Stimulated activated effector memory CD8-positive, alpha-beta T cell treated with anti-CD3 and anti-CD28 coated beads, Interleukin-12 subunit alpha, Interleukin-12 subunit beta, amount 100 ng/mL, for 72 hours (primary cell): ENCODE data around the gene FBN2.

ENCODE experiments used
- ATAC-seq: fragments of 150-1000 bp; cut with Tn5 transposase; 2 replicates; pipeline ENCODE4 v1.10.0; 2021
- DNase-seq, 2 donors: peaks; one replicate each; pipeline ENCODE4 v3.0.0; 2021 to 2022; ENCODE audit warnings: low spot score in 2 of 2
- H3K27ac Mint-ChIP-seq: one replicate; pipeline ENCODE4 v1.8.0; 2022; ENCODE audit warnings: mild to moderate bottlenecking, mixed read lengths
- H3K36me3 Mint-ChIP-seq: one replicate; pipeline ENCODE4 v1.8.0; 2022; ENCODE audit warnings: mild to moderate bottlenecking, mixed read lengths
- H3K4me1 Mint-ChIP-seq: one replicate; pipeline ENCODE4 v1.8.0; 2022; ENCODE audit warnings: mixed read lengths
- H3K4me3 Mint-ChIP-seq: one replicate; pipeline ENCODE4 v1.8.0; 2022; ENCODE audit warnings: mild to moderate bottlenecking, mixed read lengths
- H3K9me3 Mint-ChIP-seq: one replicate; pipeline ENCODE4 v1.8.0; 2022; ENCODE audit warnings: mixed read lengths

Gene FBN2

DNA sequence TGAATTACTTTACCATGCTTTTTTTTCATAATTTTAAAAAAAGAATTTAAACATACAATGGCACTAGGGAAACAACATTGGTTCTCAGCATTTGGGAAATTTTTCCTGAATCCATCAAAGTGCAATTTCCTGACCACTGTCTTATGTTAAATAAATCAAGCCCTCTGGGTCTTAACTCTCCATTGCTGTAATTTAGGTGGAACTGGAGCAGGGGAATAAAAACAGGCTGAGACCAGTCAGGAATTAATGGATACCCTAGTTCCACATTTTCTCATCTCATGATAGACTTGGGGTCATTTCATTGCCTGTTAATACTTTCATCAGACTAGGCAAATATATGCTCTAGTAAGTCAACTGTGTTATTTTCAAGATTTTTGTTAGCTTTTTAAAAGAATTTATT is 103.1 kb downstream of the FBN2 start:
- peaks cover 2% of the 10 kb centered on the region for H3K9me3 Mint-ChIP-seq
- no peak for DNase-seq
- no peaks in the 10 kb centered on the region for H3K4me1 Mint-ChIP-seq
- no peak overlapping the region for H3K4me3 Mint-ChIP-seq
- no peak for ATAC-seq
- H3K36me3 Mint-ChIP-seq, result no peaks in the 10 kb centered on the region
- H3K27ac Mint-ChIP-seq, result no peak overlapping the region

DNA sequence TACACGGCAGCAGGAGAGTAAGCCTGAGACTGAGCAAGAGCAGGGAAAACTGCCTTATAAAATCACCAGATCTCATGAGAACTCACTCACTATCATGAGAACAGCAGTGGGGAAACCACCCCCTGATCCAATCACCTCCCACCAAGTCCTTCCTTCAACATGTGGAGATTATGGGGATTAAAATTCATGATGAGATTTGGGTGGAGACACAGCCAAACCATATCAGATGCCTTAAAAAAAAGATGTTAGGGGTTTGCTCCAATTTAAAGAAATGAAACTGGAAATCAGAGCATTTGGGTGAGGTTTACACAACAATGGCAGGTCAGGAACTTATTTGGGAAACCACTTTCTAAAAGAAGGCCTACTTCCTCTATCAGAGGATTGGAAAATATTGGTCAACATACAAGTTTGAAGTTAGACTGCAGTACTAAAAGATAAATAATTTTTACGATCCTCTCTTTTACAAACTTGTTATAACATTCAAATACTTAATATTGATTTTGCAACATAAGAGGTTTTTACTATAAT is 105.1 kb downstream of the FBN2 start:
- H3K36me3 Mint-ChIP-seq, result no peaks in the 10 kb centered on the region
- ATAC-seq (no peak), DNase-seq (no peak)
- no peaks in the 10 kb centered on the region for H3K4me1 Mint-ChIP-seq
- H3K9me3 Mint-ChIP-seq, result peaks cover 10% of the 10 kb centered on the region
- no peak overlapping the region for H3K4me3 Mint-ChIP-seq
- no peak overlapping the region for H3K27ac Mint-ChIP-seq

DNA sequence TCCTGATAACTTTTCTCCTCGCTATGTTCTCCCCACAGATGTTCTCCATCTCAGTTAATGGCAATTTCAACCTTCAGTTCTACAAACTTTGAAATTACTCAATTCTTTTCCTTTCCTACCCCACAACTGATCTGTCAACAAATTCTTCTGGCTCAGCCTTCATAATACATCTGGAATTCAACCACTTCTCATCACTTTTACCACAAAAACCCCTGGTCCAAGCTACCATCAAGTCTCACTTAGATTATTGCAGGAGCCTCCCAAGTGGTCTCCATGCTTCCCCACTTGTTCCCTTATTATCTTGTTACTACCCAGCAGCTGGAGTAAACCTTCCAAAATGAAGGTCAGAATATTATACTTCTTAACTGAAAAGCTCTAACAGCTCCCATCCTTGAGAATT is 110.1 kb downstream of the FBN2 start:
- Mint-ChIP-seq H3K27ac (no peak overlapping the region), H3K4me3 (no peak overlapping the region), H3K4me1 (no peaks in the 10 kb centered on the region), H3K36me3 (no peaks in the 10 kb centered on the region), H3K9me3 (peaks cover 12% of the 10 kb centered on the region)
- no peak for DNase-seq
- ATAC-seq, result no peak

DNA sequence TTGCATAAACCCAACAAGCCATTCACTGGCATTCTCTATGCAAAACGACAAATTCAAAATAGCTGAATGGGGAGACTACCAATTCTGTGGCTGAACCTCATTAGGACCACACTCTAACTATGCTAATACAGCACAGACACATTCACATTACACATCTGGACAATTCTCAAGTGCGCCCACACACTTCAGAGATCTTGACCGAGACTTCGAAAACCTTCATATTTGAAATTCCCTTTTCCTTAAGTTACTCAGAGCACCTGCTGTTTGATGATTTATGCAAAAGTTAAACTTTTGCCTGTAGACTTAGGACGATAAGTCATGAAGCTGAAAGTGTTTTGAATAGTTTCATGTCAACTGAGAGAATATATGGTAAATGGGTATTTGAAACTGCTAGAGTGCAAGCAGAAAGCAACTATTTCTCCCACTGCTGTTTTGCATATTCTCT is 111.9 kb downstream of the FBN2 start:
- peaks cover 12% of the 10 kb centered on the region for H3K9me3 Mint-ChIP-seq
- no peak for ATAC-seq
- H3K4me3 Mint-ChIP-seq, result no peak overlapping the region
- no peak overlapping the region for H3K27ac Mint-ChIP-seq
- H3K4me1 Mint-ChIP-seq, result no peaks in the 10 kb centered on the region
- no peaks in the 10 kb centered on the region for H3K36me3 Mint-ChIP-seq
- DNase-seq, result no peak

DNA sequence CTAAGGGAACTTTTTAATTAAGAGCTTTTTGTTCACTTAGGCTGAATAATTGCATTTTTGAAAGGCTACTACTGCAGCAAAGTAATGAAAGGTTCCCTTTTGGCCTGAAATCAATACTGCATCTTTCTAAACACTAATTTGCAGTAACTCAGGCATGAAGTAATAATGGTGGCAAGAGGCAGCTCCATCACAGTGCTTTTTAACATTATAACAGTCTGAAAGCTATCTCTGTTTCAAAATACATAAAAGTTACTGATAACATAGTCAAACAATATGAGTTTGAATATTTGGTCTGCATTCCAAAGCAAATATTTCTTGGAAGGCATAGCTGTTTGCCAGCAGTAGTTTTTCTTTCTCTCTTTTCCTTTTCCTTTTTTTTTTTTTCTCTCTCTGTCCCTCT is 113.4 kb downstream of the FBN2 start:
- Mint-ChIP-seq H3K4me3 (no peak overlapping the region), H3K36me3 (no peaks in the 10 kb centered on the region), H3K9me3 (peaks cover 9% of the 10 kb centered on the region), H3K27ac (no peak overlapping the region), H3K4me1 (no peaks in the 10 kb centered on the region)
- ATAC-seq (no peak), DNase-seq (no peak)

DNA sequence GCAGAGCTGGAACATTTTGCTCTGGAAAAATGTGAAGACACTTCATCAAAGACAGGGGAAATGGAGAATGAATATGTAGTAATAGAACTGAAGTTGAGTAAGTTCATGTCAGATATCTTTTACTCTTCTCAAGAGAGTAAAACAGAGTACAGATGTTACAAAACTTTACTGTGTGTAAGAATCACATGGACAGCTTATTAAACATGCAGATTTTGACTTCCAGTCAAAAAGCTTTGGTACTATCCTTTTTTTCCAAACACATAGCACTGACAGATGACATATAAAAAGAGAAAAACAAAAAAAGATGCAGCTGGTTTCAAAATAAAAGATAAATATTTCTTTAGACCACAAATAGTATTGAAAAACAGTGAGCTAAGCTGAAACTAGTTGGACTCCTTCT is 115.4 kb downstream of the FBN2 start:
- H3K4me1 Mint-ChIP-seq, result no peaks in the 10 kb centered on the region
- H3K9me3 Mint-ChIP-seq, result peaks cover 5% of the 10 kb centered on the region
- no peak overlapping the region for H3K4me3 Mint-ChIP-seq
- H3K27ac Mint-ChIP-seq, result no peak overlapping the region
- no peak for ATAC-seq
- DNase-seq, result no peak
- no peaks in the 10 kb centered on the region for H3K36me3 Mint-ChIP-seq

DNA sequence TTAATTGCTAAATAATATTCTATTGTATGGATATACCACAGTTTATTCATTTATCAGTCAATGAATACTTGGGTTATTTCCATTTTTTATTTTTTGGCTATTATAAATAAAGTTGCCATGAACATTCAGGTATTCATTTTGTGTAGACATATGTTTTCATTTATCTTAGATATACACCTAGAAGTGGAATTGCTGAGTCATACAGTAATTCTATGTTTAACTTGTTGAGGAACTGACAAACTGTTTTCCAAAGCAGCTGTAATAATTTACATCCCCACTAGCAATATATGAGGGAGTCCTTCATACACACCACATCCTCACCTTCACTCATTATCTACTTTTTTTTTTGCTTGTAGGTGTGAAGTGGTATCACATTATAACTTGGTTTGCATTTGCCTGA is 123.6 kb downstream of the FBN2 start:
- no peak overlapping the region for H3K4me3 Mint-ChIP-seq
- H3K4me1 Mint-ChIP-seq, result no peaks in the 10 kb centered on the region
- no peaks in the 10 kb centered on the region for H3K36me3 Mint-ChIP-seq
- peaks cover 14% of the 10 kb centered on the region for H3K9me3 Mint-ChIP-seq
- ATAC-seq, result no peak
- H3K27ac Mint-ChIP-seq, result no peak overlapping the region
- DNase-seq, result no peak

DNA sequence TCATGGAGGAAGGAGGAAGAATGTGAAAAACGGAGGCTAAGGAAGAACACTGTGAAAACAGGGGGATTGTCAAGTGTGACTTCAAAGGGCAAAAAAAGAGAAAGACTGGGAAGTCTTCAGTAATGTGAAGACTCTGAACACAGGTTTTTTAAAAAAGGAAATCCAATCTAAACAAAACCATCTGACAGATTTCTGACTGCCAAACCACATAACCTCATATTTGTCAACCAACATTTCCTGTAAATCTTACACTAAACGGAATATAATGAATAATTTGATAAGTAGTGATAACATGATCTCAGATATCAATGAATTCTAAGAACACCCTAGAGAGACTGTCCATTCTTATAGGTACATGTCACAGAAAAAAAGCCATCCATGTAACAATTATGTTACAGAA is 124.7 kb downstream of the FBN2 start:
- no peak overlapping the region for H3K27ac Mint-ChIP-seq

DNA sequence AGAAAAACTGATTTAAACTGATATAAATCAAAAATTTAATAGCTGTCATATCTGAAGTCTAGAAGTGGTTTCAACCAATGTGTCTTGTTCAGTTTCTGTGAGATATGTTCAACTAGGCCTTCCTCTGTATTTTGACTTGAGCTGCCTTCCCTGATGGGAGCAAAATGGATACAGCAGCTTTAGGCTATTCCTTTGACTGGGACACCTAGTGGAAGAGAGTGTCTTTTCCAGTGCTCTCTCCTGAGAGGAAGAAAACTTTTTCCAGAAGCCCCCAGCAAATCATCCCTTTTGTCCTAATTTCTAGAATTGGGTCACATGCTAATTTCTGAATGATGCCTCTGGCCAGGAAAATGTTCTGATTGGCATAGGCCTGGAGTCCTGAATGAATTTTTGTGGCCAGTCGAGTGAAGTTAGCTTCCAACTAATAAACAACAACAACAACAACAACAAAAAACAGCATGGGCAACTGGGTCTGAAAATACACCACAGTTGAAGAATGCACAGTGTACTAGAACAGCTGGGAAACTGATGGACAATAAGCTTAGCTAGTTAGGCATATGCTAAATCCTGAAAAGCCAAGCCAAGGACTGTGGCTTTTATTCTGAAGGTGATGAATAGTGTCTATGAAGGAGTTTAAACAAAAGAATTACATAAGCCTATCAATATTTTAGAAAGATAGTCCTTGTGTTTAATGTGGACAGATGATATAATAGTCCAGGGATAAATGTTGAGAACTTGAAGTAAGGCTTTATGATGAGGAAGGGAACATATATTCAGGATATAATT is 125.7 kb downstream of the FBN2 start:
- ATAC-seq (no peak), DNase-seq (no peak)
- H3K9me3 Mint-ChIP-seq, result peaks cover 6% of the 10 kb centered on the region
- no peak overlapping the region for H3K27ac Mint-ChIP-seq
- H3K4me1 Mint-ChIP-seq, result no peaks in the 10 kb centered on the region
- no peaks in the 10 kb centered on the region for H3K36me3 Mint-ChIP-seq
- no peak overlapping the region for H3K4me3 Mint-ChIP-seq

More for the DNA sequence above, 124.7 kb downstream of the FBN2 start:
- DNase-seq (no peak), ATAC-seq (no peak)
- Mint-ChIP-seq H3K9me3 (peaks cover 12% of the 10 kb centered on the region), H3K4me1 (no peaks in the 10 kb centered on the region), H3K4me3 (no peak overlapping the region), H3K36me3 (no peaks in the 10 kb centered on the region)

DNA sequence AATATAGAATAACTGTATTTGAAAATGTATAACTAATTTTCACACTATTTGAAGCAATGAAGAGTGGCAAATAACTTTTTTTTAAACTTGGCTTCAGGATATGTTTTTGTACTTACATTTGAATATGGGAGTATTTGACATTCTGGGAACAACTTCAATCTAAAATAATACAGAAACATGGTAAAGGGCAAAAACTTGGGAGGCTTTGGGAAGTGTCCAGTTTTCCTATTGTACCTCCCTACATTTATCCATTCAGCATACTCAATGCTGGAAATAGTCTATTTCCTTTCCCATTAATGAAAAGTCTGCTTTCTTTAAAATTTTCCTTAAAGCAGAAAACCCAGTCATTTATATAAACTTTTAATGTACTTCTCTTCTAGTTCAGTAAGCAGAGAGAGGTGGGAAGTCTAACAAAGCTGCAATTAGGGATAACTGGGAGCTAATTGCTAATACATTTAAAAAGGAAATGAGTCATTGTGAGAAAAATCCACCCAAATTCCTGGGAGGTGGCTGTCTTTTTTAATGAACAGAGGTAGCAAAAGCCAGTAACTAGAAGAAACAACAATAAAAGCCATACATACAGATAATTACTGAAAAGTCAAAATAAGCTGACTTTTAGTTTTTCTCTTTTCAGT is 128.8 kb downstream of the FBN2 start:
- no peak for DNase-seq
- no peak overlapping the region for H3K27ac Mint-ChIP-seq

DNA sequence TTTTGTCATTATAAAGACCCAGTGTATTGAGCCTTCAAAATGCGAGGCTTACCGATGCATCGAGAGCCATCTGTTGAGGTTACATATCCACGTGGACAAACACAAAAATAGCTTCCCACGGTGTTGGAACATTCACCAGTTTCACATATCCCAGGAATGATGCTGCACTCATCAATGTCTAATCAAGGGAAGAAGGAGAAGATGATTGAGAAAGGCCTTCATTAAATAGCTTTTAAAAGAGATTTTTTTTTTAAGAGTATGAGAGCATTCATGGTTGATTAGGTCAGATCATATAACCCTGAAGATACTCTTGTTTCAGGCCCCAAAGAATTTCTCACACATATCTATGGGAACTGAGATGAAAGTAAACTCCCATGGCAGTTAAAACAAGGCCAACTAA is 129.4 kb downstream of the FBN2 start:
- no peaks in the 10 kb centered on the region for H3K4me1 Mint-ChIP-seq
- H3K27ac Mint-ChIP-seq, result no peak overlapping the region
- H3K9me3 Mint-ChIP-seq, result peaks cover 3% of the 10 kb centered on the region
- H3K4me3 Mint-ChIP-seq, result no peak overlapping the region
- DNase-seq (no peak), ATAC-seq (no peak)
- H3K36me3 Mint-ChIP-seq, result no peaks in the 10 kb centered on the region

More for the DNA sequence above, 128.8 kb downstream of the FBN2 start:
- no peak for ATAC-seq
- no peaks in the 10 kb centered on the region for H3K36me3 Mint-ChIP-seq
- no peaks in the 10 kb centered on the region for H3K4me1 Mint-ChIP-seq
- peaks cover 6% of the 10 kb centered on the region for H3K9me3 Mint-ChIP-seq
- H3K4me3 Mint-ChIP-seq, result no peak overlapping the region

DNA sequence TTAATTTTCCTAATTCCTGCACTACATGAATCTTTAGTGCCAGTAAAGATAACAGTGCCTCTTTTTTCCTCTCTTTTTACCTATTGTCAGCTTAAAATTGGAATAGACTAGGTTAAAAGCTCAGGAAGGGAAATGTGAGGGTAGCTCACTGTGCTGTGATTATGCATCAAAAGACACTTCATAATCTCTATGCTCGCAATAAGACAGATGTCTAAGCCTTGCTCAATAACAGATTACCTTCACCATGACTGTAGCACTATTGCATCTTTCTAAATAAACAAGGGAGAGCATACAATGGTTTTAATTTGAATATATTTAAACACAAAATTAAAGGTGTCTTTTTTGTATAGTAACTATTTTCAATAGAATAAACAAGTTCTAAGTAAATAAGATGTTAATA is 130.1 kb downstream of the FBN2 start:
- Mint-ChIP-seq H3K36me3 (no peaks in the 10 kb centered on the region), H3K4me3 (no peak overlapping the region), H3K4me1 (no peaks in the 10 kb centered on the region), H3K9me3 (peaks cover under 1% of the 10 kb centered on the region), H3K27ac (no peak overlapping the region)
- no peak for DNase-seq
- ATAC-seq, result no peak

DNA sequence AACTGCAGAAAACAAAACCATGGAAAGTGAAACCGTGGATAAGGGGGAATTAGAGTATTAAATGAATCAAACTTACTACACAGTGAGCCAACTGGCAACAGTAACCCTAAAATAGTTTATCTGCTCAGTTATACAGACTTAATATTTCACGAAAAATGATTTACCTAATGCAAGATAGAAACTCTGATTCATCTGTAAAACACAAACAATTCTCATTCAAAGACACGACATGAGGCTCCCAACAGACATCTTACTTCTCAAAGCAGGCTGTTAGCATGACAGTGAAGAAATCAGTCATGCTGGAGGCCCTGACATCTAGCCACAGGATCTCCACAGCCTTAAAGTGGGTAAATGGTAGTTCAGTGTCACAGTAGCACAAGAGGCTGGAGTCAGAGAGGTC is 131.2 kb downstream of the FBN2 start:
- Mint-ChIP-seq H3K36me3 (no peaks in the 10 kb centered on the region), H3K4me3 (no peak overlapping the region), H3K9me3 (no peaks in the 10 kb centered on the region), H3K4me1 (no peaks in the 10 kb centered on the region), H3K27ac (no peak overlapping the region)
- DNase-seq, result no peak
- ATAC-seq, result no peak

DNA sequence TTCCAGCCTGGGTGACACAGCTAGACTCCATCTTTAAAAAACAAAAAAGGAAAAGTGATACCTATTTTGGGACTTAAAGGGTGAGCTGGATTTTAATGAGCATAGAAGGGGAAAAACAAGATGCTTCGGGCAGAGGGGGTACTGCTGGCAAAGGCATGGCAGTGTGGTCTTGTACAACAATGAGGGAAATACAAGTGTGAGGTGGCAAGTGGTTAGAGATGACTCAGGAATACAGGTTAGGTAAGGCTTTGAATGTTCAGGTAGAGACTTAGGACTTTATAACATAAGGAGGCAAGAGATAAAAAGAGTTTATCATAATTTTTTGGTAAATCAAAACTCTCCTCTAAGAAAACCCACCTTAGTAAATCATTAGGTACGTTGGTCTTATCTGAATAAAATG is 132.9 kb downstream of the FBN2 start:
- no peak overlapping the region for H3K4me3 Mint-ChIP-seq
- no peak overlapping the region for H3K27ac Mint-ChIP-seq
- ATAC-seq (no peak), DNase-seq (no peak)
- no peaks in the 10 kb centered on the region for H3K36me3 Mint-ChIP-seq
- H3K4me1 Mint-ChIP-seq, result no peaks in the 10 kb centered on the region
- H3K9me3 Mint-ChIP-seq, result peaks cover 2% of the 10 kb centered on the region

DNA sequence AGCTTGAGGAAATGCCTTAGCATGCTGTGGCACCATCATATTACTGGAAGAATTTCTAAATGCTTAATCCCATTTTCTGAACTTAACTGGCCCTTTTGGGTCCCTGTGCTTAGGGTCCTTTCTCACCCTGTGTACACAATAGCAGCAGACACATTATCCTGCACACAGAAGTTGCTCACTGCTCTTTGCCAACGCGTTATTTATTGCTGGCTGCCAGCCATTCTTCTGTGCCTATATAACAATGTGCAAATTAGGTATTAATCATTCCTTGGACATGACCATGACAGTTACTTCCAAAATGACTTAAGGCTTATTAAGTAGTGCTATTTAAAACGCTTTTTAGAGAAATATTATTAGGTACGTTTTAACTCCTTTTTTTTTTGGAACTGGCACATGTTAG is 134.7 kb downstream of the FBN2 start:
- ATAC-seq (no peak), DNase-seq (no peak)
- Mint-ChIP-seq H3K9me3 (peaks cover 2% of the 10 kb centered on the region), H3K27ac (no peak overlapping the region), H3K4me1 (no peaks in the 10 kb centered on the region), H3K36me3 (no peaks in the 10 kb centered on the region), H3K4me3 (no peak overlapping the region)

DNA sequence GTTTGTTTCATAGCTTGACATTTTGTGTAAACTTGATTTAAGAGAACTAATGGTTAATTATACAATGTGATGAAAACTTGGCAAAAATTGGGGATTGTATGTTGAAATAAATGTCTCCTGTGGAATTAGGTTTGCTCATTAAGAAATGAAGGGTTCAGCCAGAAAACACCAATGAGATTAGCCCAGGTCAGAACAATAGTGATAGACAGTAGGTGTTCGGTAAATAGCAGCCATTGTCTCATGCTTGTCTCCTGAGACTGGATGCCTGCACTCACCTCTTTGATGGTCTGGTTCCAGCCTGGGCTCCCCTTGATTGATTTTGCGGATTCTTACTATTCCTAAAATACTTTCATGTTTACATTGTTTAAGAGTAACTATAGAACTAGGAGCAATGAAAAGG is 135.5 kb downstream of the FBN2 start:
- H3K27ac Mint-ChIP-seq, result no peak overlapping the region
- no peaks in the 10 kb centered on the region for H3K4me1 Mint-ChIP-seq
- DNase-seq (no peak), ATAC-seq (no peak)
- no peak overlapping the region for H3K4me3 Mint-ChIP-seq
- peaks cover 2% of the 10 kb centered on the region for H3K9me3 Mint-ChIP-seq
- H3K36me3 Mint-ChIP-seq, result no peaks in the 10 kb centered on the region
